NOMO-1 treated with dmso at 0.1 percent for 144 hours (cell line): ENCODE data around the gene VWA8.
"Not testable (repeated sequence)": the region's sequence is repeated elsewhere in the genome, so short reads cannot be mapped to it uniquely, and the experiment has no call there.

Source experiments
- DNase-seq: peaks from one replicate; lab custom pipeline; 2025; ENCODE audit not compliant: unreplicated experiment; lab: John Stamatoyannopoulos, UW

Gene VWA8

GRCh38 chr13:41597348-41598041 lies 363.4 kb downstream of the VWA8 start:
- no peak for DNase-seq

DNA sequence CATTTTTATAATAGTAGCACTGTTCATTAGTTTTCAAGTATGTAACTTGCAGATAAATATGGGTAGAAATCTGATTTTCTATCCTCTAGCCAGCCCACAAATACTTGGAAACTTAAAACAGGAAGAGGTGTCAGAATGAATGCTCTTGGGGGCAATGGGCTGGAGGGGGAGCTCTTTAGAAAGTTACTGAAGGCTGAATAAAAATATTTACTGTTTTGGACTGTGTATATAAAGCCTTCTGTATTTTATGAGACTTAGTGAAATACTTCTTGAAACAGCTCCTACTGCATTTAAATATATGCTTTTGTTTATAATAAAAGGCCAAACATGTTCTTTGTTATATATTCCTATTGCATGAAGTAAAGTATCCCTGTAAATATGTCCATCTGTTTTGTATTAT lies 364.7 kb downstream of the VWA8 start:
- DNase-seq, result no peak

GRCh38 chr13:41595298-41595697 lies 365.6 kb downstream of the VWA8 start:
- no peak for DNase-seq

DNA sequence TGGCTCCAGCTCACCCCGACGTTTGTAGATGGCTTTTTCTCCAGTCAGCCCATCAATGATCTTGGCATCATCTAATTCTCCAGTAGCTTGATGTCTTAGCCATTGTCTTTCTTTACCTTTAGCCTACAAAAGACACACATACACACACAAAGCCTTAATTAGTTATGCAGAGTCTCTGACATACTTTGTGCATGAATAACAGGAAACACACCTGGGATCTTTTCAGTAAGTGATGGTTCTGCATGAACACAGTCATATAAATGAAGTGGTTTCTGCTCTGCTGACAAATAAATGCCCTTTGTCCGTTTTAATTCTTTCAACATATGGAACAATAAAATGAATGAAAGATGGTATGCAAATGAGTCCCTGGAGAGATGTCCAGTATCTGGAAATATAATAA lies 370.3 kb downstream of the VWA8 start:
- DNase-seq, result no peak

GRCh38 chr13:41590122-41590521 lies 370.8 kb downstream of the VWA8 start:
- DNase-seq, result no peak

GRCh38 chr13:41589434-41589833 lies 371.5 kb downstream of the VWA8 start:
- DNase-seq, result no peak

GRCh38 chr13:41588899-41589298 lies 372.0 kb downstream of the VWA8 start:
- DNase-seq, result no peak

- no peak for DNase-seq
Observed at GRCh38 chr13:41588448-41588847, 372.5 kb downstream of the VWA8 start.

GRCh38 chr13:41587490-41587889 lies 373.4 kb downstream of the VWA8 start:
- no peak for DNase-seq

DNA sequence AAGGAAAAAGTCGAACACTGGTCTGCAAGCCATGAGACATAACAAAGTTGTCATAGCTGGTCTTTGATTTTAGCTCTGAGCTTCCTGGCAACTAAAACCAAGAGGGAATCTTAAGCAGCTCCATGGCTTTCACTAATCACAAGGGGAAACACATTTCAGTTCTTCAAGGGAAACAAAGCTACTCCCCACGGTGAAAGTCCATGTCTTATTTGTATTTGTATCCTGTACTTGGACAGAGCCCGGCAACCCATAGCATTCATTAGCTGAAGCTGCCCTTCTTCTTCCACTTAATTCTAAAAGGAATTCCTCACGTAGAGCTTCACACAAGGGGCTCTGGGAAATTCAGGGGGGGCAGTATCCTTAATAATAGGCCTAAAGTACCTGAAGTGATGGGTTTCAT lies 374.7 kb downstream of the VWA8 start:
- no peak for DNase-seq

GRCh38 chr13:41582027-41582463 lies 378.9 kb downstream of the VWA8 start:
- DNase-seq, result no peak

DNA sequence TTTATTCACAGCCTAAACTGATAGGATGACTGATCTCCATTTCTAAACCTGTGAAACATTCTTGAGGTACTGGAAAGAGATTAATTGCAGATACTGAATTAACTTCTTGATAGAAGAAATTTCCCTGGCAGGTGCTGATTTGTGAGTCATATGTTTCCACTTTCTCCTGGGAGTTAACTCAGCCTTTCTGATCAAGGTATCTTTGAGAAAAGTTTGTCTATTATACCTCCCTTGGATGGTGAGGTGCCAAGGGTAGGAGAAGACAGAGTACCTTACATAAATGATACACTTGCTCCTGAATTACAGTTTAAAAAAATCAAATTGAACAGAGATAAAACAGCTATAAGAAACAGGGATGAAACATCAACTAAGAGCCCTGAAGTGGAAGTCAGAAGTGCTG lies 380.6 kb downstream of the VWA8 start:
- no peak for DNase-seq

- DNase-seq, result no peak
Observed at GRCh38 chr13:41579881-41580280, 381.0 kb downstream of the VWA8 start.

DNA sequence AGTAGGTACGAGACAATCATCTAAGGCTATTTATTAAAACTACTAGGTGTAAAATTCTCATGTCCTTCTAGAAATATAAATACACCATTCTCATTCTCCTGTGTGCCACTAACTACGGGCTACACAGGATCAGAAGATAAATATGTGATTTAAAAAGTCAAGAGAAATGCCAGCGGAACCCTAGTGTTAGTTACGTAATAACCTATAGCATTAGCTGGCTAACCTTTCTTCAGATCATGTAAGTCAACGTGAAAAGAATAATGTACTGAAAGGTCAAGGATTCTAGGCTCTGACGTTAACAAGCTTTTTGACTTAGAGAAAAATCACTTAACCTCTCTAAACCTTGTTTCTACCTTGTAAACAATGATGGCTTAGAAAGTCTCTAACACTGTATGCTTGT lies 381.7 kb downstream of the VWA8 start:
- no peak for DNase-seq

GRCh38 chr13:41578371-41578770 lies 382.5 kb downstream of the VWA8 start:
- no peak for DNase-seq

GRCh38 chr13:41577436-41577835 lies 383.5 kb downstream of the VWA8 start:
- no peak for DNase-seq

- not testable (repeated sequence) for DNase-seq
Observed at GRCh38 chr13:41573640-41574039, 387.3 kb downstream of the VWA8 start.

DNA sequence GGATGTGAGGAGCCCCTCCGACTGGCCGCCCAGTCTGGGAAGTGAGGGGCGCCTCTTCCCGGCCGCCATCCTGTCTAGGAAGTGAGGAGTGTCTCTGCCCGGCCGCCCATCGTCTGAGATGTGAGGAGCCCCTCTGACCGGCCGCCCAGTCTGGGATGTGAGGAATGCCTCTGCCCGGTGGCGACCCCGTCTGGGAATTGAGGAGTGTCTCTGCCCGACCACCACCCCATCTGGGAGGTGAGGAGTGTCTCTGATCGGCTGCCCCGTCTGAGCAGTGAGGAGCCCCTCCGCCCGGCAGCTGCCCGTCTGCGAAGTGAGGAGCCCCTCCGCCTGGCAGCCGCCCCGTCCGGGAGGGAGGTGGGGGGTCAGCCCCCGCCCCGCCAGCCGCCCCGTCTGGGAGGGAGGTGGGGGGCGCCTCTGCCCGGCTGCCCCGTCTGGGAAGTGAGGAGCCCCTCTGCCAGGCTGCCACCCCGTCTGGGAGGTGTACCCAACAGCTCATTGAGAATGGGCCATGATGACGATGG lies 389.0 kb downstream of the VWA8 start:
- DNase-seq, result not testable (repeated sequence)

GRCh38 chr13:41568972-41569351 lies 391.9 kb downstream of the VWA8 start:
- DNase-seq, result no peak

GRCh38 chr13:41568143-41568971 lies 392.6 kb downstream of the VWA8 start:
- DNase-seq, result no peak

GRCh38 chr13:41567363-41567762 lies 393.5 kb downstream of the VWA8 start:
- DNase-seq, result no peak

- no peak for DNase-seq
Observed at GRCh38 chr13:41565846-41566245, 395.1 kb downstream of the VWA8 start.
